Measurements from ENCODE around the gene GKN2.
"Not testable (repeated sequence)": the region's sequence is repeated elsewhere in the genome, so short reads cannot be mapped to it uniquely, and the experiment has no call there.

The GKN2 gene

DNA sequence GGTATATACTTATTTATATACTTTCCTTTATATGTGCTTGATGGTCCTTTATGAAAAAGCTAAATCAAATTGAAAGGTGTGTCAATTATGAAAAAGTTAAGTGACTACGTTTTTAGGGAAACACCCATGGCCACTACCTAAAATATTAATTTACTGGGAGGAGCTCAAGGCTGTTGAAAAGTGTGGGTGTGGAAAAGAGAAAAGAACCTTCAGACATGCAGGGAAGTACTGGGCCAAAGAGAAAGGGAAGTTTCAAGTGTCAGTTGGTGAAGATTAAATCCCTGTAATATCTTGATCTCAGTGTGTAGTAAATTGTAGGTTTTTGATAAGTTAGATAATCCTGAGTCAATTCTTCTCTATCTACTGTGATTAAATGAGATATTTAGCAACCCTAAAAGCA is 15.5 kb upstream of the GKN2 start:
- TF ChIP-seq, protein P1, sequence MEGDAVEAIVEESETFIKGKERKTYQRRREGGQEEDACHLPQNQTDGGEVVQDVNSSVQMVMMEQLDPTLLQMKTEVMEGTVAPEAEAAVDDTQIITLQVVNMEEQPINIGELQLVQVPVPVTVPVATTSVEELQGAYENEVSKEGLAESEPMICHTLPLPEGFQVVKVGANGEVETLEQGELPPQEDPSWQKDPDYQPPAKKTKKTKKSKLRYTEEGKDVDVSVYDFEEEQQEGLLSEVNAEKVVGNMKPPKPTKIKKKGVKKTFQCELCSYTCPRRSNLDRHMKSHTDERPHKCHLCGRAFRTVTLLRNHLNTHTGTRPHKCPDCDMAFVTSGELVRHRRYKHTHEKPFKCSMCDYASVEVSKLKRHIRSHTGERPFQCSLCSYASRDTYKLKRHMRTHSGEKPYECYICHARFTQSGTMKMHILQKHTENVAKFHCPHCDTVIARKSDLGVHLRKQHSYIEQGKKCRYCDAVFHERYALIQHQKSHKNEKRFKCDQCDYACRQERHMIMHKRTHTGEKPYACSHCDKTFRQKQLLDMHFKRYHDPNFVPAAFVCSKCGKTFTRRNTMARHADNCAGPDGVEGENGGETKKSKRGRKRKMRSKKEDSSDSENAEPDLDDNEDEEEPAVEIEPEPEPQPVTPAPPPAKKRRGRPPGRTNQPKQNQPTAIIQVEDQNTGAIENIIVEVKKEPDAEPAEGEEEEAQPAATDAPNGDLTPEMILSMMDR (IDR thresholded peaks at IDR 0.05; ENCODE audit: borderline replicate concordance, control extremely low read depth, extremely low read depth, insufficient read depth, missing control alignments) = no peak
- DNase-seq (ENCODE audit: low spot score) = no peak
- in situ Hi-C loops (cut with MboI; ENCODE audit: low sequenced_read_pairs, unreplicated experiment) = no loop called here

DNA sequence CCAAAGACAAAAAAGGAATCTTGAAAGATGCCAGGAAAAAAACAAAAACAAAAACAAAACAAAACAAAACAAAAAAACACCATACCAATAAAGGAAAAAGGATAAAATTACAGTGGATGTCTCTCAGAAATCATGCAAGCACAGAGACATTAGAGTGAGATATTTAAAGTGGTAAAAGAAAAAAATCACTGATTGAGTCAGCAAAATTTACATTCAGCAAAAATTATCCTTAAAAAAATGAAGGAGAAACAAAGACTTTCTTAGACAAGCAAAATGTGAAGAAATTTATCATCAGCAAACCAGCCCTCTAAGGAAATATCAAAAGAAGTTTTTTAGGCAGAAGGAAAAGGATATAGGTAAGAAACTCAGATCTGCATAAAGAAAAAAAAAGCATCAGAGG is 11.6 kb upstream of the GKN2 start:
- in situ Hi-C loops (cut with MboI; ENCODE audit: low sequenced_read_pairs, unreplicated experiment) = no loop called here
- no peak for DNase-seq (ENCODE audit: low spot score)
- TF ChIP-seq, protein P1 (IDR thresholded peaks at IDR 0.05; ENCODE audit: borderline replicate concordance, control extremely low read depth, extremely low read depth, insufficient read depth, missing control alignments) = no peak

DNA sequence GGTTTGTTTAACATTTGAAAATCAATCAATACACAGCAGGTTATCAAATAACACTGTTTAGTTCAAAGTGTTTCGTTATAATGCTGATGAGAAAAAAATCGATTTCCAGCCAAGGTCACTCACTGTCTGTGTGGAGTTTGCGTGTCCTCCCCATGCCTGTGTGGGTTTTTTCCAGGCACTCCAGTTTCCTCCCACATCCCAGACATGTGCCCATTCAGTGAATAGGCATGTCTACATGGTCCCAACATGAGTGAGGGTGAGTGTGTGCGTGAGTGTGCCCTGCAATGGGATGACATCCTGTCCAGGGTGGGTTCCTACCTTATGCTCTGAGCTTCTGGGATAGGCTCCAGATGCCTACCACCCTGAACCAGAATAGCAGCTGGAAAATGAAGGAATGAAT is 8.7 kb upstream of the GKN2 start:
- TF ChIP-seq, protein P1 (IDR thresholded peaks at IDR 0.05; ENCODE audit: borderline replicate concordance, control extremely low read depth, extremely low read depth, insufficient read depth, missing control alignments) = no peak
- in situ Hi-C loops (cut with MboI; ENCODE audit: low sequenced_read_pairs, unreplicated experiment) = no loop called here
- no peak for DNase-seq (ENCODE audit: low spot score)

DNA sequence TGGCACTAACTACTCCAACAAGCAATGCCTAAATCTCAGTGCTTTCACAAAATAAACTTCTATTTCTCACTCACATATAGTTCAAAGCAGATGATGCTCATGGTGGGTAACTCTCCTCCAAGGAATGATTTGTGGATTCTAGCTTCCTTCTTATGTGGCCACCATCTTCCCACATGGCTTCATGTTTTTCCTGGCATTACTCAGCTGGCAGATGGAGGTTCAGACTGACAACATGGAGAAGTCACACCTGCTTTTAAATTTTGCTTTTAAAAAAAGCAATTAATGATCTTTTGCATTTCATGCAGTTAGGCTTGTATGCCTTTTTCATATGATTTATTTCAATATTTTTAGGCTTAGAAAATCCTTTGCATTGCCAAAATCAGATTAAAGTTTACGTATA is 6.3 kb upstream of the GKN2 start:
- no peak for DNase-seq (ENCODE audit: low spot score)
- in situ Hi-C loops (cut with MboI; ENCODE audit: low sequenced_read_pairs, unreplicated experiment) = no loop called here
- TF ChIP-seq, protein P1 (IDR thresholded peaks at IDR 0.05; ENCODE audit: borderline replicate concordance, control extremely low read depth, extremely low read depth, insufficient read depth, missing control alignments) = no peak

DNA sequence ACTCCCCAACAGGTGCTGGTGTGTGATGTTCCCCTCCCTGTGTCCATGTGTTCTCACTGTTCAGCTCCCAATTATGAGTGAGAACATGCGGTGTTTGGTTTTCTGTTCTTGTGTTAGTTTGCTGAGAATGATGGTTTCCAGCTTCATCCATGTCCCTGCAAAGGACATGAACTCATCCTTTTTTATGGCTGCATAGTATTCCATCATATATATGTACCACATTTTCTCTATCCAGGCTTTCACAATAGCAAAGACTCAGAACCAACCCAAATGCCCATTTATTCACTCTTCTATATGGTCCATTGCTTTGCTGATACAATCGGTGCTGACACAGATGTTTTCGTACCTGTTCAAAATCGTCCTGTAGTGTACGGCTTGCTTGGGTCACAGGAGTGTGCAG is 2.7 kb upstream of the GKN2 start:
- DNase-seq (ENCODE audit: low spot score); in situ Hi-C loops (cut with MboI; ENCODE audit: low sequenced_read_pairs, unreplicated experiment): not testable (repeated sequence)

DNA sequence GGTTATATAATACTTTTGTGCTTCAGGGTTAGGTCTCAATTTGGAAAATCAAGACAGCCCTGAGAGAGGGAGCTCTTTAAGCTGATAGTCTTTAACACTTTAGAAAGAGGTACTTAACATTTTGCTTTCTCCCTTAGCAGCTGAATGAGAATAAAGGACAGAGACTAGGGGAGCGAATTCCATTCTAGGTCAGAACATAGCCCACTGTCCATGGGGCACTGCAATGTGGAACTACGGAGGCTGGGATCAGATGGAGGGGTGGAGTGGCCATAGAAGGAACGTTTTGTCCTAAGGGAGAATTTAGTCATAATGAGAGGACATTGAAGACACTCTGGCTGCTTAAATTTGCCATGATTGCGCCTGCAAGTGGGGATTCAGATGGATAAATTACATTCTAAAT is 794 bp downstream of the GKN2 start:
- in situ Hi-C loops (cut with MboI; ENCODE audit: low sequenced_read_pairs, unreplicated experiment) = no loop called here
- no peak for DNase-seq (ENCODE audit: low spot score)
- TF ChIP-seq, protein P1 (IDR thresholded peaks at IDR 0.05; ENCODE audit: borderline replicate concordance, control extremely low read depth, extremely low read depth, insufficient read depth, missing control alignments) = no peak

DNA sequence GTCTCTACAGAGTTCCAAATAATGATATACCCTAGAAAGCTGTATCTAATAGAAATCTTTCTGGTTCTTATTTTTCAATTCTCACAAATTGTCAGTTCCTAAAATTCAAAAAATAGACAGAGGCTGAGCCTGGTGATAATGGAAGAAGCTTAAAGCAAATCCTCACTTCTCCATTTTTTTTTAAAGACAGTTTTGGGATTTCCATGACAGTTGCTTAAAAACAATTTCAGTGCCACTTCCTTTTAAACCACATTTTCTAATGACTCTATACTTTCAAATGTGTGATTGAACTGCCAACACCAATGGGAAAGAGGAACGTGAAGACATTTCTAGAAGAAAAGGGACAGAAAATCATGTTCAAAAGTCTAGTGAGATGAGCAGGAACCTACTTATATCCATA is 4.0 kb downstream of the GKN2 start:
- in situ Hi-C loops (cut with MboI; ENCODE audit: low sequenced_read_pairs, unreplicated experiment) = no loop called here
- TF ChIP-seq, protein P1 (IDR thresholded peaks at IDR 0.05; ENCODE audit: borderline replicate concordance, control extremely low read depth, extremely low read depth, insufficient read depth, missing control alignments) = no peak
- DNase-seq (ENCODE audit: low spot score) = no peak

Measured in GM13976 (cell line).